ENCODE results near the gene POLR2I.
"Not testable (repeated sequence)": the region's sequence is repeated elsewhere in the genome, so short reads cannot be mapped to it uniquely, and the experiment has no call there.

Gene POLR2I

DNA sequence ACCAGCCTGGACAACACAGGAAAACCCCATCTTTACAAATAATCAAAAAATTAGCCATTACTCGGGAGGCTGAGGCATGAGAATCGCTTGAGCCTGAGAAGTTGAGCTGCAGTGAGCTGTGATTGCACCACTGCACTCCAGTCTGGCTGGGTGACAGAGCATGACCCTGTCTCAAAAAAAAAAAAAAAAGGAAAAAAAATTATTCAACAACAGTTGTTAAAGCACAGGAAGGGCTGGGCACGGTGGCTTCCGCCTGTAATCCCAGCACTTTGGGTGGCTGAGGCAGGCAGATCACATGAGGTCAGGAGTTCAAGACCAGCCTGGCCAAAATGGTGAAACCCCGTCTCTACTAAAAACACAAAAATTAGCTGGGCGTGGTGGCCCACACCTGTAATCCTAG is 16.5 kb upstream of the POLR2I start:
- DNase-seq (ENCODE audit: low spot score), result not testable (repeated sequence)

DNA sequence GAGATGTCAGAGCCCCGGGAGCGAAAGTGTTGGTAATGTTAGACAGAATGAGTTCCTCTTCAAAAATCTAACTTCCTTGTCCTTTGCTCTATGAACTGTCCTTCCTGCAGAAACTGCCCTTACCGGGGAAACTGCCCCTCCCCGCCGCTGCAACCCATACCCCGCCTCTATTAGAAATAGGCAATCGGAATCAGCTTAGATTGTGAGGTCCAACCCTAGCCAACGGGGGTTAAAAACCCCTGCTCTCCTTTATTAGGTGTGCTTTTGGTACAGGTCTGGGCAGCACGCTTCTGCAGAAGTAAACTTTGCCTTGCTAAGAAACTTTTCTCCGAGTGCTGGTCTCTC is 13.7 kb upstream of the POLR2I start:
- no peak for DNase-seq (ENCODE audit: low spot score)

DNA sequence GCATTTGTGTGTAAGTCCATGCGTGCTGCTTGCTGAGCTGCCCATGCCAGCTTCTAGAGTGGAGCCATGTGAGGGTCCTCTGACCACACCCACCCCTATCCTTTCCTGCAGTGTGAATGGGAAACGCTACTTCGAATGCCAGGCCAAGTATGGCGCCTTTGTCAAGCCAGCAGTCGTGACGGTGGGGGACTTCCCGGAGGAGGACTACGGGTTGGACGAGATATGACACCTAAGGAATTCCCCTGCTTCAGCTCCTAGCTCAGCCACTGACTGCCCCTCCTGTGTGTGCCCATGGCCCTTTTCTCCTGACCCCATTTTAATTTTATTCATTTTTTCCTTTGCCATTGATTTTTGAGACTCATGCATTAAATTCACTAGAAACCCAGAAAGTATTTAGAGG is 10.9 kb upstream of the POLR2I start:
- no peak for DNase-seq (ENCODE audit: low spot score)

DNA sequence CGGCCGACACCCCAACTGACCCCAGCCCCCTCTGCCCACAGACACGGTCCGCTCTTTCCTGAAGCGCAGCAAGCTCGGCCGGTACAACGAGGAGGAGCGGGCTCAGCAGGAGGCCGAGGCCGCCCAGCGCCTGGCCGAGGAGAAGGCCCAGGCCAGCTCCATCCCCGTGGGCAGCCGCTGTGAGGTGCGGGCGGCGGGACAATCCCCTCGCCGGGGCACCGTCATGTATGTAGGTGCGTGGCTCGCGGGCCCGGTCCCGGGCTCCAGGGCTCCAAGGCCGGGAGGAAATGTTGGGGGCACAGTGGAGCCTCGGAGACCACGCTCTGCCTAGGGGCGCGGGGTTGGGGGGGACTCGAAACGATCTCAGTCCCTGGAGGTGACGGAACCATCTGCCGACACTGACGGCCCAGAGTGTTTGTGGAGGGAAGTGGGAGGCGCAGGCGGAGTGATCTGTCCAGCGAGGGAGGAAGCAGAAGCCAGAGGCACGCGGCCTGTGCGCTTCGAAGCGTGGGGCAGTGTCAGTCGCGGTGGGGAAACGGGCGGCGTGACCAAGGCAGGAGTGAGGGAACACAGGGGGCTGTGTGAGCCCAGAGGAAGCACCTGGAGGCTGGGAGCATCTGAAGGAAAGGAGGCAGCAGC is 6.9 kb upstream of the POLR2I start:
- peak; percentile 21 for DNase-seq (ENCODE audit: low spot score)

DNA sequence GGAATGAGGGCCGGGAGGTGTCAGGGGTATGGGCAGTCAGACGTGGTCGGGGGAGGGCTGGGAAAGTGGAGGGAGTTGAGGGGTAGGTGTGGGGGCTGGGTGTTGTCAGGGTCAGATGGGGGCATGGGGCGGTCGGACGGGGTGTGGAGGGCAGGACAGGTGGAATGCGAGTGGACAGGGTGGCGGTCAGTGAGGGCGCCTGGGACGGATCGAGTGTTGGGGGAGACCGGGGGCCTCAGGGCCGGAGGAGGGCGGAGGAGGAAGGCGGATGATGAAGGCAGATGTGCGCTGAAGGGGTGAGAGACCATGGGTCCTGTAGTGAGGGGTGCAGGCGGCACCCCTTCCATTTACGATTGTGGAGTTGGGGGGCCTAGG is 6.3 kb upstream of the POLR2I start:
- no peak for DNase-seq (ENCODE audit: low spot score)

DNA sequence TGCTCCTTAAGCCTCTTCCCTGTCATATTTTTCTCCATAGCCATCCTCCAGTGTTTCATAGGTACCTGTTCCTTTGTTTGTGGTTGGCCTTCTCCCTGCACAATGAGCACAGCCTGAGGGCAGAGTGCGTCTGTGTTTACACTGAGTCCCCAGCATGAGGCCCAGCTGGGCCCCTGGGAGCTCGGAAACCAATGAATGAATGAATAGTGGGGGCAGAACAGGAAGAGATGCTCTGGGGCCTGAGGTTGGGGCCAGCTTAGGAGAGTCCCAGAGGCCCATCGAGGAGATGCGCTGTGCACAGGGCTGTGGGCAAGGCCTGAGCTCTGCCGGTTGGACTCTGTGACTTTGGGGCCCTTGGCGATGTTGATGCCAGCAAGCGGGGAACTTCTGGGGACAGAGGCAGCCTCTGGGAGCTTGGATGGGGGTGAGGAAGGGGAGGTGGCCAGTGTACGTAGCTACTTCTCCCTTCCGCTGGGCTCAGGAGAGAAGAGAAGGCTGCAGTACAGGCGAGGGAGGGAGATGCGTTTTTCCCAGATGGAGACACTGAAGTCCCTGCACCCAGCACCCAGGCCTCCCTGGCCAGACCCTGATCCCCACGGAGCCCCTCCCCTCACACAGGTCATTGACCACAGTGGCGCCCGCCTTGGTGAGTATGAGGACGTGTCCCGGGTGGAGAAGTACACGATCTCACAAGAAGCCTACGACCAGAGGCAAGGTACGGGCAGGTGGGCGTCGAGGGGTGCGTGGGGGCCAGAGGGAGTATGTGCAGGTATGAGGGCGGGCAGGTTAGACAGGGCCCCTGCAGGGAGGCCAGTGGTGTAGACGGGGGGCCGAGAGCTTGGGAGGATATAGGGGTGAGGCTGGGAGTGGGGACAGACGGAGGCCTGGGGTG is 5.7 kb upstream of the POLR2I start:
- no peak for DNase-seq (ENCODE audit: low spot score)

DNA sequence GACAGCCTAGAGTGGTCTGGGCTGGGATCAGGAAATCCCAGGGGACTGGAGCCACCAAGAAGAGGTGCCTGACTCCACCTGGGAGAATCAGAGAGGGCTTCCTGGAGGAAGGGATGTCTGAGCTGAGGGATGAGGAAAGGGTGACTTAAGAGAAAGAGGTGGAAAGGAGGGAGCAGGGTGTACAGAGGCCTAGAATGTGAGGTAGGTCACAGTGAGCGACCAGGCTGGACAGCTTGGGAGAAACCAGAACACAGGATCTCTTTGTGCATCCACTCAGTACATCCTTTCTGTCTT is 1.6 kb upstream of the POLR2I start:
- DNase-seq (ENCODE audit: low spot score), result no peak

DNA sequence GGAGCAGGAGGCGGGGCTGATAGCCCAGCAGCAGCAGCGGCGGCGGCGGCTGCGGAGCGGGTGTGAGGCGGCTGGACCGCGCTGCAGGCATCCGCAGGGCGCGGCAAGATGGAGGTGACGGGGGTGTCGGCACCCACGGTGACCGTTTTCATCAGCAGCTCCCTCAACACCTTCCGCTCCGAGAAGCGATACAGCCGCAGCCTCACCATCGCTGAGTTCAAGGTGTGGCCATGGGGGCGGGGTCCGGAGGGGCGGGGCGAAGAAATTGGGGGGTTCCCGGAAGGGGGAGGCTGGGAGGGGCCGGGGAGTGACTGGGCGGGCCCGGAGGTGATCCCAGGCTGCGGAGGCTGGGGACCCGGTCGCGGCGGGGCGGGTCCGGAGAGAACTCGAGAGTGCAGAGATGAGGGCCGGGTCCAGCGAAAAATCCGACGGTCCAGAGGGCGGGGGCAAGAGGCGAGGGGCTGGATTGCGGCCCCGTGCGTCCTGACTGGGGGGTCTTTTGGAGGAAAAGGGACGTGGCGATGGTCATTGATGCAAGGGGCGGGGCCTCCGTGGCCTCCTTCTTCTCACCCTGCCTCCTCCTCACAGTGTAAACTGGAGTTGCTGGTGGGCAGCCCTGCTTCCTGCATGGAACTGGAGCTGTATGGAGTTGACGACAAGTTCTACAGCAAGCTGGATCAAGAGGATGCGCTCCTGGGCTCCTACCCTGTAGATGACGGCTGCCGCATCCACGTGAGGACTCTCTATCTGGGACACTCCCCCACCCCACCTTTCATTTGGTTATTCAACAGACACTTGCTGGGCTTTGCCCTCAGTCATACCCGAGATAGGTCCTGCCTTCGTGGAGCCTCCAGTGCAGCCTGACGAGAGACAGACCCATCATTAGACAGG is 1.0 kb upstream of the POLR2I start, which contains the start of gene TBCB:
TBCB (plus strand) TSS at position 16 of the 891 bp plus-strand sequence; CDS start at position 109, 93 bp downstream.
- DNase-seq (ENCODE audit: low spot score), result peak; percentile 88

DNA sequence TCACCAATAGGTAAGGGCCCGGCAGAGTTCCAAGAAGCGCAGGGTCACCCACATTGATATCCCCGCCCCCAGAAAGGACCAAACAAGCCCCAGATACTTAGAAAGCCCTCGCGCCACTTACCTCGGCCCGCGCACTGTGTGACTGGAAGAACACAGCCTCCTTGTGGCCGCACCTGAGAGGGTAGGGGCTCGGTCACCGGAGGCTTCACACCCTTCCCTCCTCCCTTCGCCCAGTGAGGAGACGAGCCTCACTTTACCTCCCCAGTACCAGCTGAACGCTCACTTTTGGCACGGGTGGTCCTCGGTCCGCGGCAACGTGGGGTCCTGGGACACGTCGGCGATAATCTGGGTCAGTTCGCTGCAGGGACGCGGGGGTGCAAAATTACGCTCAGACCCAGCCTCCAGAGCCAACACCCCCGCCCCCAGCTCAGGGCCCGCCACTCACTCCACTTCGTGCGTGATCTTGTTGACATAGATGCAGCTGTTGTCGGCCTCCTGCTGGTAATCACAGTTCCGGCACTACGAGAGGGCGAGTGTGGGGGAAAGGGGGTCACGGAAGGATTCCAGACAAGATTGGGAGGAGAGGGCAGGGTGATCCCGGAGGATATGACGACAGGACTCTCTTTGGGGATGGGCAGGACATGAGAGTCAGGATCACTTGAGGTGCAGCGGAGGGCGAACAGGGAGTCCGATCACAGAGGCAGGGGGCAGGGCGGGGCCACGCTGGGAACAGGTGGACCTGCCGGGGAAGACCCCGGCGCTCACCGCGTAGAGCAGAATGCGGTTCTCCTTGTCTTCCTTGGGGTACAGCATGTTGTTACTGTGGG is 568 bp downstream of the POLR2I start:
- DNase-seq (ENCODE audit: low spot score), result peak; percentile 48

DNA sequence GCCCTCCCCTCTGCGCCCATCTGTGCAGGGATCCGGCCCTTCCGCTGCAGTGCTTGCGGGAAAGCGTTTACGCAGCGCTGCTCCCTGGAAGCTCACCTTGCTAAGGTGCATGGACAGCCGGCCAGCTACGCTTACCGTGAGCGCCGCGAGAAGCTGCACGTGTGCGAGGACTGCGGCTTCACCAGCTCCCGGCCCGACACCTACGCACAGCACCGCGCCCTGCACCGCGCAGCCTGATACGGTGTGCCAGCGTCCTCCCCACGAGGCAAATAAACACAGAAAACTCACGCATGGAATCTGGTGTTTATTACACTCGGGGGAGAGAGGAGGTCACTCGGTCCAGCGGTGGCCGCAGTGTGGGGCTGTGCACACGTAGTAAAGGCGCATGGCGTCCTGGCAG is 1.2 kb downstream of the POLR2I start:
- DNase-seq (ENCODE audit: low spot score), result no peak

DNA sequence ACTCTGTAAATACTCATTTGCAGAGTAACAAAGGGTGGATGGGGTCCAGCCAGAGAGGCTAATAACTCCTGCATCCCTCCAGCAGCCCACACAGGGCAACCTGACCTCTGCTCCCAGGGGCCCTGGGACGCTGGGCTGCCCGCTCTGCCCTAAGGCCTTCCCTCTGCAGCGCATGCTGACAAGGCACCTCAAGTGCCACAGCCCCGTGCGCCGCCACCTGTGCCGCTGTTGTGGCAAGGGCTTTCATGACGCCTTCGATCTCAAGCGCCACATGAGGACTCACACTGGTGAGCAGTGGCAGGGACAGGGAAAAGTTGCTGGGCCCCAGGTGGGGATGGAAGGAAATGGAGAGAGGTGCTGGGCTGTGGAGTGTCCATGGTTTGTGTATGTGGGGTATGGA is 2.0 kb downstream of the POLR2I start:
- no peak for DNase-seq (ENCODE audit: low spot score)

DNA sequence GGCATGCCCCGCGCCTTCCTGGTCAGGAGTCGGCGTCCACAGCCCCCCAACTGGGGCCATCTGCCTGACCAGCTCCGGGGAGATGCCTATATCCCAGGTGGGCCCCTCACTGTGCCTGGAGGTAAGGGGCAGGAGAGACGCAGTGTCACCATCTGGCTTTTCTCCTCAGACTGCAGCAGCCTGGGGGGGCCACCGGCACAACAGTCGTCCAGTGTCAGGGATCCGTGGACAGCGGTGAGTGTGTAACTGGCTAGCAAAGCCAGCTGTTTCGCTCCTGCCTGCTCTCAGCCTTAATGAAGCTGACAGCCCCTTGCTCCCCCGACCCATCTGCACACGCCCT is 3.5 kb downstream of the POLR2I start:
- DNase-seq (ENCODE audit: low spot score), result no peak

DNA sequence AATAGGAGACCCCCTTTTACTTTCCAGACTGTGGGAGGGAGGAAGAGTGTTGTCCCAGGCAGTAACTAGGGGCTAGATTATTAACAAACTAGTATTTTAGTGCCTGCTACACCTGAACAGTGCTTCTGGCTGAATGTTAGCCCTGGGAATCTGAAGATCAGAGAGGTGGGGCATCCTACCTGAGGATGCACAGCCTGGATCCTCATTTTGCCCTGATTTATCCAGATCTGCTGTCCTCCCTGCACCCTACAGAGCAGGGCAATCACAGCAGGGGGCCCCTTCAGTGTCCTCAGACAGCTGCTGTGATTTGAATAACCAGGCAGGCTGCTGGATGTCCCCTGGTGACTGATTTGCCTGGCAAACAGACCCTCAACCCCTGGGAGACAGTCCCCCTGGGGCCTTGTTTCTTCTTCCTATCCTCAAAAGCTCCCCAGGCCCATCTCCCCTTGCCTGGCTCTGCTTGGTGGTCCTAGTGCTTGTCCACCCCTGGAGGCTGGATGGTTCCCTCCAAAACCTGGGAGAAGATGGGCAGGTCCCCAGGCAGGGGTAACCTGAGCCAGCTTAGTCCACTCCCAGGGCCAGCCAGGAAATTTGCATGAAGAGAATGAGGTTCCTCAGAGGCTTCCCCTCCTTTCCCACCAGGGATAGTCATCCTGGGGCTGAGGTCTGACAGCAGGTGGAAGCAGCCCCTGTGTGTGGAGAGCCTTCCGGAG is 4.0 kb downstream of the POLR2I start, which contains the start of gene OVOL3:
OVOL3 (plus strand) TSS at position 657 of the 713 bp plus-strand sequence. CDS start 60 bp downstream, outside the sequence.
- DNase-seq (ENCODE audit: low spot score), result no peak

DNA sequence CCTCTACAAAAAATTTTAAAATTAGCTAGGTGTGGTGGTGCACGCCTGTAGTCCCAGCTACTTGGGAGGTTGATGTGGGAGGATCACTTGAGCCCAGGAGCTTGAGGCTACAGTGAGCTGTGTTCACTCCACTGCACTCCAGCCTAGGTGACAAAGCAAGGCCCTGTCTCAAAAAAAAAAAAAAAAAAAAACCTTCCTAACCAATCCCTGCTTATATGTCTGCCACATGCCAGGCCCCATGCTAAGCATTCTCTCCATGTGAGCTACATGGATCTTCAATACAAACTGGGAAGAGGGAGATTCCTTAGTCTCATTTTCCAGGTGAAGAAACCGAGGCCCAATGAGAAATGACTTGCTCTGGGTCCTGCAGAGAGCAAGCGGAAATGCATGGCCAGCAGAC is 6.0 kb downstream of the POLR2I start:
- DNase-seq (ENCODE audit: low spot score), result no peak

DNA sequence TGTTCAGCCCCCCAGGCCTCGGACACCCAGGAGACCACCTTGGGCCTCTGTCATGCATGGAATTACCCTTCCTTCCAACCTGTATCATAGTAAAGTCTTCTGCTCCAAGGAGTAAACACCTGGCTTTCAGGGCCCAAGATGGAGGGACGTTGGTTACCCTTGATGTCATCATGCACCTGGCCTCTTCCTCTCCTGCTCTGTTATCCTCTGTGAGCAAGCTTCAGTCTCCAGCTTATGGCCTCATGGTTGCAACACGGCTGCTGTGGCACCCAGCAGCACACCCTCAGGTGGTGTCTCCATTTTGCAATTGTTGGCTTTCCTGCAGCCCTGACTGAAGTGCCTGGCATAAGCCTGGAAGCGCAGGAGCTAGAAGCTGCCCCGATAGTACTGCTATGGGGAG is 7.7 kb downstream of the POLR2I start:
- no peak for DNase-seq (ENCODE audit: low spot score)

DNA sequence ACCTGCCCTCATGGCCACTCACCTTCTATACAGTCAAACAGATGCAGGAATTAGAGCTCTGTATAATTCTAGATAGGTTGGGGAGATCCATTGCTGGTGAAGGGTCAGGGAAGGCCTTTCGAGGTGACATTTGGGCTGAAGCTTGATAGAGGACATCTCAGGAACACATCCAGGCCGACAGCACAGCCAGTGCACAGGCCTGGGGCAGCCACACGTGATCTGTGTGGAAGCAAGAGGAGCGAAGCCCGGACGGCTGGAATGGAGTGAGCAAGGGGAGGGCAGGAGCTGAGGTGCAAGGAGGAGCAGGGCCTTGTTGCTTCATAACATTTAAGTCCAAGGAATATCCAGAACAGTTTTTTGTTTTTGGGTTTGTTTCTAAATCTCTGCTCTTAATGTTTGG is 8.2 kb downstream of the POLR2I start:
- DNase-seq (ENCODE audit: low spot score), result no peak

DNA sequence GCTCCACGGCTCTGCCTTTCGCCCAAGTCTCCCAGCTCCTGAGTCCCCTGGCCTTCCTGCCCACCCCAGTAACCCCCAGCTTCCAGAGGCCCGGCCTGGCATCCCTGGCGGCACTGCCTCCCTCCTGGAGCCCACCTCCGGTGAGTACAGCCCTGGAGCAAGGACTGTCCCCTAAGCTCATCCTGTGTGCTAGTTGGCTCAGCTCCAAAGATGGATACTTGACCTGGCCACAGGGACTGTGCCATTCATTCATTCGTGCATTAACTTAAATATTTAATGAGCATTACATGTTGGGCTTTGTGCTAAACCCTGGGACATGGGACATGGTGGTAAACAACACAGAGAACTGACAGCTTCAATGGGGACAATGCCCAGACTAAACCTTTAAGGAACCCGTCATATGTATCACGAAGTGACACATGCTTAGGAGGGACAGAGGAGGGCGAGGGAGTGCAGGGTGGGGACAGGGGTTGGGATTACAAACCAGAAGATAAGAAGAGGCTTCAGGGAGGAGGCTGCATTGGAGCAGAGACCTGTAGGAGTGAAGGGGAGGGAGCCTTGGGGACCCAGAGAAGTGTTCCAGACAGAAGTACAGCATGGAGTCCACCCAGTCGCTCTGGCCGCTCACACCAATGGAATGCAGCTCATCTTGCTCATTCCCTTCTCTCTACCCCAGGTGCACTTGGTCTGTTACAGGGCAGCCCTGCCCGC is 10.7 kb downstream of the POLR2I start:
- no peak for DNase-seq (ENCODE audit: low spot score)

DNA sequence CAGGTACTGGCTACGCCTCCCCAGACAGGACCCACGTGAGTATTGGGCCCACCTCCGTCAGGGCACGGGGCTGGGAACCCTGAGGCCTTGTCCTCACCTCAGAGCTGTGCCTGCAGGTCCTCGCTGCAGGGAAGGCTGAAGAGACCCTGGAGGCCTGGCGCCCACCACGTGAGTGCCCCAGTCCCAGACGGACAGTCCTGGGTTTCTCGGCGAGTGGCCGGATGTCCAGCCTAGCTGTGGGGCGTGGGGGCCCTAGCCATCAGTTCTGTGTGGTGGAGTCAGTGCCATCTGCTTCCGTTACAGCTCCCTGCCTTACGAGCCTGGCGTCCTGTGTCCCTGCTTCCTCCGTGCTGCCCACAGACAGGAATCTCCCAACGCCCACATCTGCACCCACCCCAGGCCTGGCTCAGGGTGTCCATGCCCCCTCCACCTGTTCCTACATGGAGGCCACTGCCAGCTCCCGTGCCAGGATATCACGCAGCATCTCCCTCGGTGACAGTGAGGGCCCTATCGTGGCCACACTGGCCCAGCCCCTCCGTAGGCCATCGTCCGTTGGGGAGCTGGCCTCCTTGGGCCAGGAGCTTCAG is 11.5 kb downstream of the POLR2I start:
- DNase-seq (ENCODE audit: low spot score), result no peak

DNA sequence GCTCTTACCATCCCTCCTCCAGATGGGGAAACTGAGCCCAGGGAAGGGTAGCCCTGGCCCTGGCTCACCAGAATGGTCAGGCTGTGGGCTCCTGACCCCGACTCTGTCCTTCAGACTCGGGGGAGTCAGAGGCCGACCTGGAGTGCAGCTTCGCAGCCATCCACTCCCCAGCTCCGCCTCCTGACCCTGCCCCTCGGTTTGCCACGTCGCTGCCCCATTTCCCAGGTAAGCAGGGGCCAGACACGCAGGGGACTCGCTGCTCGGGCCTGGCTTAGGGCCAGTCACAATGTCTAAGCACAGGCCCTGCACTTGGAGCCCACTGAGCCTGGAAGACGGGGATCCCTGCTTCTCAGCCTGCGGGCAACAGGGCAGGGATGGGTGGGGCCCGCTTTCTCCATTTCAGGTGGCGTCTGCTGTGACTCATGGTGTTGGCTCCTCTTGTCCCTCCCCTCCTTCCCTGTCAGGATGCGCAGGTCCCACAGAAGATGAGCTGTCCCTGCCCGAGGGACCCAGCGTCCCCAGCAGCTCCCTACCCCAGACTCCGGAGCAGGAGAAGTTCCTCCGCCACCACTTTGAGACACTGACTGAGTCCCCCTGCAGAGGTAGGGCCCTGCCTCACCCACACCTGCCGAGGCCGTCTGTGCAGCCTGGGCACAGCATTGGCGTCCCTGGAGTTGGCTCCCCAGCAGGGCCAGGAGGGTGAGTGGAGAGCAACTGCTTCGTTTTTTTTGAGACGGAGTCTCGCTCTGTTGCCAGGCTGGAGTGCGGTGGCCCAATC is 12.9 kb downstream of the POLR2I start:
- no peak for DNase-seq (ENCODE audit: low spot score)
